Endothelial cell of umbilical vein (primary cell): Measurements from ENCODE around the gene NAGLU. TPM values are rescaled to one million over a fixed set of nuclear protein-coding genes. Genes with fewer than 3 reads are reported as not detected.

Experiments used
- BruUV-seq: library from RNA; stranded (reverse); fragments of 400-500 nt; replicated peaks from 2 replicates; lab custom pipeline; 2021; lab: Mats Ljungman, UMichigan
- CTCF ChIA-PET: fragments of 300-600, 350-600 bp; sonication (Branson Sonifier 250); formaldehyde crosslinking; loops from one replicate; lab custom pipeline; 2021; ENCODE audit warnings: antibody characterized with exemption, inconsistent platforms; lab: Charles Lee
- POLR2A ChIA-PET: fragments of 300-600, 350-600 bp; sonication (Branson Sonifier 250); formaldehyde crosslinking; loops from one replicate; lab custom pipeline; 2021; ENCODE audit warnings: antibody characterized with exemption, inconsistent platforms; lab: Charles Lee
- DNase-seq: peaks from one replicate; pipeline ENCODE4 v3.0.0-alpha.2; 2011; ENCODE audit warnings: low read depth, low spot score
- FAIRE-seq: peaks from 2 replicates; lab custom pipeline; 2011; peaks lifted over from hg19 to GRCh38; lab: Jason Lieb, UNC
- H2AFZ ChIP-seq: 2 replicates; pipeline ENCODE4 v1.6.0; 2012; ENCODE audit warnings: low read depth, low read length, control low read depth, inconsistent platforms
- H3K27ac ChIP-seq: 2 replicates; pipeline ENCODE4 v1.5.1; 2011; ENCODE audit warnings: low read depth, mild to moderate bottlenecking, control low read depth, low read length, moderate library complexity; ENCODE audit not compliant: insufficient read depth
- H3K27me3 ChIP-seq, 2 experiments: 2 replicates each; pipeline versions ENCODE4 v1.6.0 to v1.6.1; 2011; ENCODE audit warnings: low read length in 2 of 2, mixed read lengths in 1 of 2; ENCODE audit not compliant: control insufficient read depth in 2 of 2, insufficient read depth in 2 of 2
- H3K36me3 ChIP-seq, 2 experiments: 2 replicates in 1 of 2; 3 replicates in 1 of 2; pipeline ENCODE4 v1.5.1; 2011; ENCODE audit warnings: low read length in 2 of 2, mild to moderate bottlenecking in 1 of 2, moderate library complexity in 1 of 2; ENCODE audit not compliant: control insufficient read depth in 2 of 2, insufficient read depth in 2 of 2; ENCODE audit errors: extremely low read depth in 1 of 2
- H3K4me1 ChIP-seq: 3 replicates; pipeline ENCODE4 v1.5.1; 2011; ENCODE audit warnings: mild to moderate bottlenecking, low read length; ENCODE audit not compliant: control insufficient read depth, insufficient read depth; ENCODE audit errors: extremely low read depth
- H3K4me2 ChIP-seq: 2 replicates; pipeline ENCODE4 v1.6.1; 2011; ENCODE audit warnings: low read length, control low read depth, mixed read lengths; ENCODE audit not compliant: insufficient read depth
- H3K4me3 ChIP-seq, 3 experiments: fragments of 200-600 bp in 1 of 3; sonication (generic), shearing (Covaris generic) in 1 of 3; replicated peaks in 1 of 3; 2 replicates each; pipeline ENCODE4 v1.5.1; 2011 to 2016; ENCODE audit warnings: control low read depth in 3 of 3, low read length in 3 of 3, mild to moderate bottlenecking in 2 of 3, inconsistent platforms in 1 of 3, low read depth in 1 of 3, moderate library complexity in 1 of 3; ENCODE audit not compliant: insufficient read depth in 1 of 3
- H3K79me2 ChIP-seq: 2 replicates; pipeline ENCODE4 v1.6.0; 2012; ENCODE audit warnings: low read length, inconsistent platforms; ENCODE audit not compliant: control insufficient read depth, insufficient read depth
- H3K9ac ChIP-seq: replicated peaks from 2 replicates; pipeline ENCODE3; 2011; ENCODE audit warnings: low read length, control low read depth; ENCODE audit not compliant: insufficient read depth; ENCODE audit errors: extremely low read depth
- H3K9me1 ChIP-seq: replicated peaks from 3 replicates; pipeline ENCODE4 v1.6.0; 2011; ENCODE audit warnings: mild to moderate bottlenecking, low read length; ENCODE audit not compliant: control insufficient read depth, insufficient read depth; ENCODE audit errors: extremely low read depth
- H3K9me3 ChIP-seq: replicated peaks from 2 replicates; pipeline ENCODE4 v1.5.1; 2012; ENCODE audit warnings: low read length, inconsistent platforms; ENCODE audit not compliant: control insufficient read depth, insufficient read depth
- H4K20me1 ChIP-seq: replicated peaks from 2 replicates; pipeline ENCODE3; 2011; ENCODE audit warnings: mild to moderate bottlenecking, low read length; ENCODE audit not compliant: control insufficient read depth, insufficient read depth; ENCODE audit errors: extremely low read depth
- EZH2 ChIP-seq: IDR thresholded peaks from 2 replicates; pipeline ENCODE4 v1.6.1; 2012; ENCODE audit warnings: borderline replicate concordance, low read depth, mild to moderate bottlenecking, moderate library complexity, low read length, inconsistent platforms; ENCODE audit not compliant: severe bottlenecking
- FOS ChIP-seq: IDR thresholded peaks from 2 replicates; pipeline ENCODE4 v1.6.1; 2011; ENCODE audit warnings: mild to moderate bottlenecking, low read length, moderate library complexity, borderline replicate concordance; ENCODE audit not compliant: insufficient read depth
- GATA2 ChIP-seq: IDR thresholded peaks from 2 replicates; pipeline ENCODE4 v1.7.0; 2011; ENCODE audit warnings: low read depth, mild to moderate bottlenecking, moderate library complexity, mixed read lengths, low read length; ENCODE audit not compliant: insufficient read length, insufficient read depth
- JUN ChIP-seq: IDR thresholded peaks from 2 replicates; pipeline ENCODE4 v1.6.1; 2011; ENCODE audit warnings: borderline replicate concordance, low read depth; ENCODE audit not compliant: insufficient read length, insufficient read depth
- MYC ChIP-seq: IDR thresholded peaks from one replicate; pipeline ENCODE4 v1.6.1; 2011; ENCODE audit warnings: mild to moderate bottlenecking, low read depth, low read length
- POLR2A ChIP-seq: IDR thresholded peaks from 2 replicates; pipeline ENCODE4 v1.6.1; 2012; ENCODE audit warnings: low read depth, mild to moderate bottlenecking, control low read depth, low read length
- POLR2AphosphoS5 ChIP-seq: IDR thresholded peaks from 2 replicates; pipeline ENCODE4 v1.6.1; 2012; ENCODE audit warnings: low read depth, mild to moderate bottlenecking, control low read depth, low read length, moderate library complexity; ENCODE audit not compliant: insufficient read depth
- dilution Hi-C: fragments of 300-500 bp; cut with MboI; formaldehyde crosslinking; loops from one replicate; pipeline ENCODE4 v1.15.0; 2019; ENCODE audit warnings: low sequenced_read_pairs; ENCODE audit not compliant: extremely low pct_ligation_motif_present
- intact Hi-C: fragments of 100-400 bp; cut with micrococcal nuclease; formaldehyde crosslinking; loops from one replicate; pipeline ENCODE4 v1.10.0; 2022
- polyA plus RNA-seq, 4 experiments: library from polyadenylated mRNA; depleted of rRNA in 3 of 4; stranded (reverse) in 3 of 4; unstranded in 1 of 4; fragments of >200 nt; gene quantifications; 2 replicates each; pipeline versions ENCODE4 v1.2.1 to v1.2.3, GENCODE V29; 2011 to 2012; ENCODE audit warnings: missing spikeins in 1 of 4
- total RNA-seq: library from RNA; stranded (reverse); gene quantifications from 2 replicates; pipeline ENCODE4 v1.2.3, GENCODE V29; 2021
- TF ChIP-seq, protein P1 (sequence below), 2 donors: IDR thresholded peaks; 1 replicate in 1 of 2; 2 replicates in 1 of 2; pipeline ENCODE4 v1.5.1; 2011; ENCODE audit warnings: low read length in 2 of 2, mild to moderate bottlenecking in 2 of 2, moderate library complexity in 2 of 2, control low read depth in 1 of 2, inconsistent platforms in 1 of 2, low read depth in 1 of 2; ENCODE audit not compliant: insufficient read depth in 1 of 2; ENCODE audit errors: extremely low read depth in 1 of 2
- TF ChIP-seq, protein P2 (sequence below): IDR thresholded peaks from 2 replicates; pipeline ENCODE4 v1.6.1; 2011; ENCODE audit not compliant: insufficient read depth, insufficient read length

Gene NAGLU
- total and polyA plus RNA-seq, 2 donors (not counting 3 experiments of a cell fraction or from before 2014, with no cell fraction given): 50.2 to 54.2 TPM

DNA sequence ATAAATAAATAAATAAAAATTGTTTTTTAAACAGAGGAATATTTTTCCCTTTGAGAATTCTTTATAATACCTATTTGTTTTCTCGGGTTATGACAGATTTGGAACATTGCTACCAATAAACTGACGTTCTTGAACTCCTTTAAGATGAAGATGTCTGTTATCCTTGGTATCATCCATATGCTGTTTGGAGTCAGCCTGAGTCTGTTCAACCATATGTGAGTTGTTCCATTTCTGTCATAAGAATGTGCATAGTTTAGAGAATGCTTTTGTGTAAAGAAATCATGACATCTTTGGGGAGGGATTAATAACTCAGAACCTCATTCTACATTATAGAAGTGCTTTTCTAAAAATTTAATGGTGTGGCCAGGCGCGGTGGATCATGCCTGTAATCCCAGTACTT lies 37.2 kb upstream of the NAGLU start:
- dilution Hi-C loops: no loop called here
- POLR2A ChIA-PET: no interaction called here
- H3K36me3 ChIP-seq: peaks cover 6 to 10% of the 10 kb centered on the region in 2 experiments
- intact Hi-C loops: no loop called here
- FAIRE-seq (no peak), DNase-seq (no peak)
- no peak overlapping the region for H3K27ac ChIP-seq
- H3K9me1 ChIP-seq: no peaks in the 10 kb centered on the region
- no peaks in the 10 kb centered on the region for H3K9me3 ChIP-seq
- BruUV-seq: no TSS peak
- H3K4me3 ChIP-seq: no peak overlapping the region
- H3K9ac ChIP-seq: no peak overlapping the region
- CTCF ChIA-PET: interaction anchor here (2.2 kb wide), 1 partner anchor 19 kb away, joined by 7 read pairs; no protein-coding TSS in a partner anchor
- H3K27me3 ChIP-seq: no peaks in the 10 kb centered on the region
- peaks cover 4% of the 10 kb centered on the region for H3K4me1 ChIP-seq
- TF ChIP-seq POLR2AphosphoS5 (no peak), JUN (no peak), GATA2 (no peak), EZH2 (no peak), POLR2A (no peak), MYC (no peak), FOS (no peak)
- TF ChIP-seq, protein P1, sequence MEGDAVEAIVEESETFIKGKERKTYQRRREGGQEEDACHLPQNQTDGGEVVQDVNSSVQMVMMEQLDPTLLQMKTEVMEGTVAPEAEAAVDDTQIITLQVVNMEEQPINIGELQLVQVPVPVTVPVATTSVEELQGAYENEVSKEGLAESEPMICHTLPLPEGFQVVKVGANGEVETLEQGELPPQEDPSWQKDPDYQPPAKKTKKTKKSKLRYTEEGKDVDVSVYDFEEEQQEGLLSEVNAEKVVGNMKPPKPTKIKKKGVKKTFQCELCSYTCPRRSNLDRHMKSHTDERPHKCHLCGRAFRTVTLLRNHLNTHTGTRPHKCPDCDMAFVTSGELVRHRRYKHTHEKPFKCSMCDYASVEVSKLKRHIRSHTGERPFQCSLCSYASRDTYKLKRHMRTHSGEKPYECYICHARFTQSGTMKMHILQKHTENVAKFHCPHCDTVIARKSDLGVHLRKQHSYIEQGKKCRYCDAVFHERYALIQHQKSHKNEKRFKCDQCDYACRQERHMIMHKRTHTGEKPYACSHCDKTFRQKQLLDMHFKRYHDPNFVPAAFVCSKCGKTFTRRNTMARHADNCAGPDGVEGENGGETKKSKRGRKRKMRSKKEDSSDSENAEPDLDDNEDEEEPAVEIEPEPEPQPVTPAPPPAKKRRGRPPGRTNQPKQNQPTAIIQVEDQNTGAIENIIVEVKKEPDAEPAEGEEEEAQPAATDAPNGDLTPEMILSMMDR (IDR thresholded peaks at IDR 0.05; ENCODE audit: extremely low read depth in 1 of 2, insufficient read depth in 1 of 2, low read depth in 1 of 2, low read length in 2 of 2): no peak
- TF ChIP-seq, protein P2, sequence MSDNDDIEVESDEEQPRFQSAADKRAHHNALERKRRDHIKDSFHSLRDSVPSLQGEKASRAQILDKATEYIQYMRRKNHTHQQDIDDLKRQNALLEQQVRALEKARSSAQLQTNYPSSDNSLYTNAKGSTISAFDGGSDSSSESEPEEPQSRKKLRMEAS: no peak
- H4K20me1 ChIP-seq: no peaks in the 10 kb centered on the region
- no peaks in the 10 kb centered on the region for H3K79me2 ChIP-seq
- no peak overlapping the region for H3K4me2 ChIP-seq
- H2AFZ ChIP-seq: no peak overlapping the region
